Measurements from ENCODE around the gene AUH. TPM values are rescaled to one million over a fixed set of nuclear protein-coding genes. Genes with fewer than 3 reads are reported as not detected.

The AUH gene
- total RNA-seq, 1 donor from 2014 or later, result 9.8 TPM

GRCh38 chr9:91296354-91296753, 65.4 kb downstream of the AUH start:
- FAIRE-seq (no peak), DNase-seq (ENCODE audit: low read depth) (no peak)
- H3K27ac ChIP-seq (ENCODE audit: low read depth, low read length), result no peak overlapping the region
- H3K9ac ChIP-seq (ENCODE audit: low read length), result no peak overlapping the region
- Mint-ChIP-seq H3K4me3 (ENCODE audit: unreplicated experiment) (no peak overlapping the region), H3K27me3 (ENCODE audit: low read depth, unreplicated experiment) (no peaks in the 10 kb centered on the region), H3K36me3 (ENCODE audit: low read depth, unreplicated experiment) (peaks cover 27% of the 10 kb centered on the region), H3K27ac (ENCODE audit: unreplicated experiment) (no peak overlapping the region), H3K9me3 (ENCODE audit: unreplicated experiment) (no peaks in the 10 kb centered on the region), H3K4me1 (ENCODE audit: low read depth, unreplicated experiment) (peaks cover under 1% of the 10 kb centered on the region)
- H3K4me1 ChIP-seq (ENCODE audit: insufficient read depth, low read length), result peaks cover 2% of the 10 kb centered on the region
- TF ChIP-seq EZH2 (IDR thresholded peaks at IDR 0.05; ENCODE audit: insufficient read depth, low read length) (no peak), CTCF (IDR thresholded peaks at IDR 0.05; ENCODE audit: insufficient read depth, low read depth, low read length) (no peak)
- no peaks in the 10 kb centered on the region for H3K9me3 ChIP-seq (ENCODE audit: insufficient read depth, low read depth, low read length)
- H3K4me3 ChIP-seq (ENCODE audit: insufficient read depth, low read depth, low read length), result no peak overlapping the region
- no peaks in the 10 kb centered on the region for H4K20me1 ChIP-seq (ENCODE audit: insufficient read depth, low read length)
- H3K79me2 ChIP-seq (ENCODE audit: insufficient read depth, low read length), result no peaks in the 10 kb centered on the region
- no peaks in the 10 kb centered on the region for H3K36me3 ChIP-seq (ENCODE audit: insufficient read depth, low read length)
- H2AFZ ChIP-seq (ENCODE audit: low read depth, low read length), result no peak overlapping the region
- H3K4me2 ChIP-seq (ENCODE audit: low read length), result no peak overlapping the region
- no peaks in the 10 kb centered on the region for H3K27me3 ChIP-seq (ENCODE audit: insufficient read depth, low read length)

- no peaks in the 10 kb centered on the region for H3K36me3 ChIP-seq (ENCODE audit: insufficient read depth, low read length)
- H3K9me3 ChIP-seq (ENCODE audit: insufficient read depth, low read depth, low read length), result no peaks in the 10 kb centered on the region
- no peak for DNase-seq (ENCODE audit: low read depth)
- no peak overlapping the region for H3K4me3 Mint-ChIP-seq (ENCODE audit: unreplicated experiment)
- no peak overlapping the region for H3K27ac ChIP-seq (ENCODE audit: low read depth, low read length)
- no peak overlapping the region for H3K27ac Mint-ChIP-seq (ENCODE audit: unreplicated experiment)
- H3K9me3 Mint-ChIP-seq (ENCODE audit: unreplicated experiment), result no peaks in the 10 kb centered on the region
- no peak overlapping the region for H3K9ac ChIP-seq (ENCODE audit: low read length)
- H4K20me1 ChIP-seq (ENCODE audit: insufficient read depth, low read length), result no peaks in the 10 kb centered on the region
- peaks cover 29% of the 10 kb centered on the region for H3K36me3 Mint-ChIP-seq (ENCODE audit: low read depth, unreplicated experiment)
- no peaks in the 10 kb centered on the region for H3K27me3 Mint-ChIP-seq (ENCODE audit: low read depth, unreplicated experiment)
- no peaks in the 10 kb centered on the region for H3K4me1 ChIP-seq (ENCODE audit: insufficient read depth, low read length)
- H3K4me1 Mint-ChIP-seq (ENCODE audit: low read depth, unreplicated experiment), result no peaks in the 10 kb centered on the region
- no peak overlapping the region for H3K4me3 ChIP-seq (ENCODE audit: insufficient read depth, low read depth, low read length)
- H3K79me2 ChIP-seq (ENCODE audit: insufficient read depth, low read length), result no peaks in the 10 kb centered on the region
- no peak for TF ChIP-seq CTCF (IDR thresholded peaks at IDR 0.05; ENCODE audit: insufficient read depth, low read depth, low read length)
- TF ChIP-seq EZH2 (IDR thresholded peaks at IDR 0.05; ENCODE audit: insufficient read depth, low read length), result no peak
- H3K27me3 ChIP-seq (ENCODE audit: insufficient read depth, low read length), result no peaks in the 10 kb centered on the region
- H2AFZ ChIP-seq (ENCODE audit: low read depth, low read length), result no peak overlapping the region
- FAIRE-seq, result no peak
- H3K4me2 ChIP-seq (ENCODE audit: low read length), result no peak overlapping the region
Measured at GRCh38 chr9:91295357-91295756, 66.4 kb downstream of the AUH start.

DNA sequence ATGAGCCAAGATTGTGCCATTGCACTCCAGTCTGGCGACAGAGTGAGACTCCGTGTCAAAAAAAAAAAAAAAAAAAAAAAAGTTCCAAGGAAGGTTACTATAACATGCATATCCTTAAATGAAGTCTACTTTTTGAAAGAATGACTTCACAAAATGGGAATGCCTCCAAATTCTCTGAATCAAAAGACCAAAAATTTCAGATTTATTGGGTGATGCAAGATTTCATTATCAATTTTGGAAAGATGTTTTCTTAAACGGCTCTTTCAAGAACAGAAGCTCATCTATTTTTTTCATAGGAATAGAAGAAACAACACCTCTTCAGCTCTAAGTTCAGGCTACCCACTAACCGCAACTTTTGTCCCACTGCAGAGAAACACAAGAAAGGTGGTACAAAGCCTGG, 69.9 kb downstream of the AUH start:
- Histone ChIP-seq H3K9me3 (ENCODE audit: insufficient read depth, low read depth, low read length) (no peaks in the 10 kb centered on the region), H3K9ac (ENCODE audit: low read length) (no peak overlapping the region), H4K20me1 (ENCODE audit: insufficient read depth, low read length) (no peaks in the 10 kb centered on the region), H3K27ac (ENCODE audit: low read depth, low read length) (no peak overlapping the region), H3K4me3 (ENCODE audit: insufficient read depth, low read depth, low read length) (no peak overlapping the region), H3K4me1 (ENCODE audit: insufficient read depth, low read length) (no peaks in the 10 kb centered on the region), H3K36me3 (ENCODE audit: insufficient read depth, low read length) (no peaks in the 10 kb centered on the region), H3K79me2 (ENCODE audit: insufficient read depth, low read length) (no peaks in the 10 kb centered on the region), H2AFZ (ENCODE audit: low read depth, low read length) (no peak overlapping the region), H3K4me2 (ENCODE audit: low read length) (no peak overlapping the region), H3K27me3 (ENCODE audit: insufficient read depth, low read length) (no peaks in the 10 kb centered on the region)
- H3K27me3 Mint-ChIP-seq (ENCODE audit: low read depth, unreplicated experiment), result no peaks in the 10 kb centered on the region
- H3K4me1 Mint-ChIP-seq (ENCODE audit: low read depth, unreplicated experiment), result no peaks in the 10 kb centered on the region
- no peaks in the 10 kb centered on the region for H3K9me3 Mint-ChIP-seq (ENCODE audit: unreplicated experiment)
- H3K4me3 Mint-ChIP-seq (ENCODE audit: unreplicated experiment), result no peak overlapping the region
- TF ChIP-seq EZH2 (IDR thresholded peaks at IDR 0.05; ENCODE audit: insufficient read depth, low read length), result no peak
- no peak for TF ChIP-seq CTCF (IDR thresholded peaks at IDR 0.05; ENCODE audit: insufficient read depth, low read depth, low read length)
- DNase-seq (ENCODE audit: low read depth) (no peak), FAIRE-seq (no peak)
- no peak overlapping the region for H3K27ac Mint-ChIP-seq (ENCODE audit: unreplicated experiment)
- H3K36me3 Mint-ChIP-seq (ENCODE audit: low read depth, unreplicated experiment), result peaks cover 26% of the 10 kb centered on the region
